K562 (cell line): Measurements from ENCODE around the gene POMGNT2. TPM values are rescaled to one million over a fixed set of nuclear protein-coding genes. Genes with fewer than 3 reads are reported as not detected.

Experiments used
- ATAC-seq: fragments of 200-7000 bp; cut with Tn5 transposase; 3 replicates; pipeline ENCODE4 v1.9.1; 2020; ENCODE audit warnings: moderate library complexity
- BruUV-seq: library from RNA; stranded (reverse); fragments of 400-500 nt; replicated peaks from 2 replicates; lab custom pipeline; 2021; lab: Mats Ljungman, UMichigan
- CTCF ChIA-PET: fragments of 300-600 bp; formaldehyde crosslinking; extraction: SDS; loops from one replicate; lab custom pipeline; 2021; ENCODE audit warnings: low intra/inter-chr PET ratio; lab: Yijun Ruan, JAX
- POLR2A ChIA-PET: fragments of 300-600, 350-650 bp; sonication (Branson Sonifier 250); formaldehyde crosslinking; extraction: SDS; loops from one replicate; lab custom pipeline; 2021; ENCODE audit warnings: antibody characterized with exemption, inconsistent platforms; lab: Yijun Ruan, JAX
- DNase-seq, 4 experiments: peaks; one replicate each; pipeline versions ENCODE4 v3.0.0 to v3.0.0-alpha.2; 2011 to 2018; ENCODE audit warnings: low spot score in 3 of 4, mixed read lengths in 3 of 4; ENCODE audit errors: extremely low read depth in 1 of 4
- FAIRE-seq: peaks from 2 replicates; lab custom pipeline; 2011; peaks lifted over from hg19 to GRCh38; lab: Jason Lieb, UNC
- H2AFZ ChIP-seq: 2 replicates; pipeline ENCODE4 v1.6.0; 2011; ENCODE audit warnings: low read depth, low read length, control low read depth, inconsistent platforms
- H3K27ac ChIP-seq: fragments of 200-600 bp; 3 replicates; pipeline ENCODE4 v1.8.0; 2011; ENCODE audit warnings: low read depth, mild to moderate bottlenecking, control low read depth, inconsistent platforms, low read length, moderate library complexity, mixed read lengths; ENCODE audit errors: extremely low read depth
- H3K27me3 ChIP-seq, 2 experiments: fragments of 300-600 bp in 1 of 2; 2 replicates in 1 of 2; 3 replicates in 1 of 2; pipeline versions ENCODE4 v1.6.0 to v1.8.0; 2011; ENCODE audit warnings: inconsistent platforms in 2 of 2, low read length in 2 of 2, mild to moderate bottlenecking in 1 of 2, mixed read lengths in 1 of 2, moderate library complexity in 1 of 2; ENCODE audit not compliant: control insufficient read depth in 2 of 2, insufficient read depth in 2 of 2
- H3K36me3 ChIP-seq: fragments of 300-600 bp; 3 replicates; pipeline ENCODE4 v1.8.0; 2011; ENCODE audit warnings: mild to moderate bottlenecking, low read length, inconsistent platforms; ENCODE audit not compliant: control insufficient read depth, insufficient read depth
- H3K4me1 ChIP-seq, 2 experiments: fragments of 200-600 bp in 1 of 2; replicated peaks in 1 of 2; 2 replicates in 1 of 2; 3 replicates in 1 of 2; pipeline versions ENCODE4 v1.5.1 to v1.8.0; 2011; ENCODE audit warnings: inconsistent platforms in 2 of 2, low read length in 2 of 2, mild to moderate bottlenecking in 1 of 2, mixed read lengths in 1 of 2, moderate library complexity in 1 of 2; ENCODE audit not compliant: control insufficient read depth in 2 of 2, insufficient read depth in 2 of 2
- H3K4me2 ChIP-seq: 2 replicates; pipeline ENCODE4 v1.6.1; 2011; ENCODE audit warnings: low read length, control low read depth, inconsistent platforms, mixed read lengths; ENCODE audit not compliant: insufficient read depth
- H3K4me3 ChIP-seq: fragments of 200-600 bp; sonication (generic), shearing (Covaris generic); 2 replicates; pipeline ENCODE4 v1.5.1; 2016; ENCODE audit warnings: control low read depth, inconsistent platforms
- H3K79me2 ChIP-seq: fragments of 200-600 bp; 3 replicates; pipeline ENCODE4 v1.8.0; 2011; ENCODE audit warnings: low read length, inconsistent platforms; ENCODE audit not compliant: control insufficient read depth, insufficient read depth
- H3K9ac ChIP-seq, 2 experiments: 2 replicates each; pipeline versions ENCODE4 v1.6.0 to v1.6.1; 2011; ENCODE audit warnings: low read depth in 2 of 2, low read length in 2 of 2, control low read depth in 1 of 2, inconsistent platforms in 1 of 2, mild to moderate bottlenecking in 1 of 2, mixed read lengths in 1 of 2; ENCODE audit not compliant: insufficient read depth in 1 of 2
- H3K9me1 ChIP-seq: one replicate; pipeline ENCODE4 v1.6.0; 2011; ENCODE audit warnings: inconsistent platforms, mild to moderate bottlenecking, low read length, moderate library complexity; ENCODE audit not compliant: control insufficient read depth, insufficient read depth
- H3K9me3 ChIP-seq: replicated peaks from 2 replicates; pipeline ENCODE4 v1.5.1; 2011; ENCODE audit warnings: low read depth, low read length, inconsistent platforms; ENCODE audit not compliant: control insufficient read depth, insufficient read depth
- H4K20me1 ChIP-seq: replicated peaks from 2 replicates; pipeline ENCODE4 v1.6.1; 2011; ENCODE audit warnings: low read length, inconsistent platforms, mixed read lengths; ENCODE audit not compliant: control insufficient read depth, insufficient read depth
- DDX20 ChIP-seq: fragments of 450-650 bp; IDR thresholded peaks from 2 replicates; pipeline ENCODE4 v1.6.1; 2016; ENCODE audit warnings: missing genetic modification characterization, low read depth, mild to moderate bottlenecking, missing compliant biosample characterization, moderate library complexity
- DEAF1 ChIP-seq: fragments of 450-650 bp; formaldehyde crosslinking; IDR thresholded peaks from 2 replicates; pipeline ENCODE4 v1.4.0; 2020; ENCODE audit warnings: mild to moderate bottlenecking, moderate library complexity
- DNMT1 ChIP-seq: fragments of 450-650 bp; IDR thresholded peaks from 2 replicates; pipeline ENCODE4 v1.6.1; 2016; ENCODE audit warnings: antibody characterized with exemption, mild to moderate bottlenecking
- HNRNPK ChIP-seq: fragments of 200-400 bp; formaldehyde crosslinking; IDR thresholded peaks from one replicate; pipeline ENCODE4 v1.6.1; 2018; ENCODE audit warnings: mild to moderate bottlenecking, low read depth, low read length; ENCODE audit not compliant: poor library complexity, severe bottlenecking
- JUN ChIP-seq, 2 experiments: sonication (generic) in 1 of 2; formaldehyde crosslinking in 1 of 2; IDR thresholded peaks; 2 replicates each; pipeline versions ENCODE4 v1.6.1 to v1.8.0; 2012 to 2022; ENCODE audit warnings: borderline replicate concordance in 2 of 2, mild to moderate bottlenecking in 2 of 2, improper control_type of control experiment in 1 of 2, low read depth in 1 of 2, low read length in 1 of 2, missing genetic modification reagents in 1 of 2
- NONO ChIP-seq, 2 experiments: fragments of 200-400 bp in 1 of 2; fragments of 450-650 bp in 1 of 2; formaldehyde crosslinking in 1 of 2; IDR thresholded peaks; 2 replicates each; pipeline ENCODE4 v1.6.1; 2017; ENCODE audit warnings: low read depth in 2 of 2, mild to moderate bottlenecking in 2 of 2, moderate library complexity in 2 of 2, low read length in 1 of 2
- PTTG1 ChIP-seq: fragments of 450-650 bp; IDR thresholded peaks from 2 replicates; pipeline ENCODE4 v1.6.1; 2016; ENCODE audit warnings: low read depth, mild to moderate bottlenecking, missing genetic modification characterization, missing compliant biosample characterization
- RBM14 ChIP-seq: fragments of 200-400 bp; formaldehyde crosslinking; IDR thresholded peaks from 2 replicates; pipeline ENCODE4 v1.6.1; 2018; ENCODE audit warnings: low read depth, mild to moderate bottlenecking, low read length, moderate library complexity, borderline replicate concordance; ENCODE audit not compliant: insufficient read depth
- WGBS: fragments of 100-300 bp; shearing (Covaris generic); methylation state at CpG from one replicate; pipeline ENCODE4 v1.1.6; 2016; ENCODE audit warnings: low coverage, mixed read lengths; ENCODE audit not compliant: insufficient coverage; ENCODE audit errors: missing lambda C conversion rate; 5-methylcytosine and 5-hydroxymethylcytosine counted together
- in situ Hi-C: fragments of 300-500 bp; cut with MboI; formaldehyde crosslinking; loops from 4 replicates; pipeline ENCODE4 v1.15.0; 2018; ENCODE audit warnings: inconsistent platforms, mixed read lengths
- intact Hi-C: fragments of 100-400 bp; cut with micrococcal nuclease; formaldehyde crosslinking; loops from 2 replicates; pipeline ENCODE4 v1.14.2; 2022
- polyA plus RNA-seq, 8 experiments: library from polyadenylated mRNA; depleted of rRNA in 4 of 8; stranded (reverse) in 5 of 8; unstranded in 3 of 8; fragments of >200 nt; fragmentation: Nextera tagmentation in 2 of 8; fragmentation: Illumina TruSeq in 1 of 8; extraction: Ambion mirVana in 2 of 8; extraction: Trizol in 1 of 8; gene quantifications; 2 replicates each; pipeline versions ENCODE4 v1.2.1 to v1.2.3, GENCODE V29; 2011 to 2014; ENCODE audit warnings: inconsistent platforms in 1 of 8, missing spikeins in 1 of 8
- total RNA-seq, 7 experiments: library from RNA; depleted of rRNA in 6 of 7; stranded (reverse); fragments of >200 nt in 6 of 7; fragmentation: Illumina TruSeq in 2 of 7; extraction: Trizol in 2 of 7; gene quantifications; 2 replicates each; pipeline versions ENCODE4 v1.2.1 to v1.2.3, GENCODE V29; 2011 to 2021; ENCODE audit warnings: low replicate concordance in 1 of 7
- TF ChIP-seq, protein P1 (sequence below): fragments of 250-450 bp; sonication (Bioruptor Pico); IDR thresholded peaks from 2 replicates; pipeline ENCODE4 v1.8.0; 2021; ENCODE audit warnings: borderline replicate concordance, mild to moderate bottlenecking, moderate library complexity; ENCODE audit not compliant: poor library complexity, severe bottlenecking

POMGNT2 gene
- total and polyA plus RNA-seq, 9 of the 15 experiments (the other 6 are each of a cell fraction or from before 2014, with no cell fraction given) = 0.65 to 14.1 (median 10.3) TPM

GRCh38 chr3:43054754-43055153 lies 51.1 kb downstream of the POMGNT2 start:
- no peak overlapping the region for H3K9ac ChIP-seq
- H3K27ac ChIP-seq = no peak overlapping the region
- H3K4me1 ChIP-seq = no peaks in the 10 kb centered on the region
- no peaks in the 10 kb centered on the region for H3K9me1 ChIP-seq
- no peaks in the 10 kb centered on the region for H3K9me3 ChIP-seq
- H3K4me3 ChIP-seq = no peak overlapping the region
- DNase-seq (no peak), ATAC-seq (no peak), FAIRE-seq (no peak)
- CTCF ChIA-PET = no interaction called here
- TF ChIP-seq NONO (IDR thresholded peaks at IDR 0.05; ENCODE audit: low read depth in 2 of 2, low read length in 1 of 2) = no peak
- TF ChIP-seq RBM14 = no peak
- TF ChIP-seq DDX20 (tag) = no peak
- TF ChIP-seq, protein P1, sequence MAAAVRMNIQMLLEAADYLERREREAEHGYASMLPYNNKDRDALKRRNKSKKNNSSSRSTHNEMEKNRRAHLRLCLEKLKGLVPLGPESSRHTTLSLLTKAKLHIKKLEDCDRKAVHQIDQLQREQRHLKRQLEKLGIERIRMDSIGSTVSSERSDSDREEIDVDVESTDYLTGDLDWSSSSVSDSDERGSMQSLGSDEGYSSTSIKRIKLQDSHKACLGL (CRISPR knock-in tag) = no peak
- TF ChIP-seq DEAF1 (CRISPR knock-in tag) = no peak
- TF ChIP-seq PTTG1 (tag) = no peak
- TF ChIP-seq HNRNPK = no peak
- TF ChIP-seq JUN (IDR thresholded peaks at IDR 0.05; ENCODE audit: borderline replicate concordance, low read depth, low read length) = no peak
- TF ChIP-seq JUN (CRISPR knock-in tag; IDR thresholded peaks at IDR 0.05; ENCODE audit: borderline replicate concordance) = no peak
- TF ChIP-seq DNMT1 = no peak
- H3K36me3 ChIP-seq = no peaks in the 10 kb centered on the region
- no TSS peak for BruUV-seq
- peaks cover 12 to 53% of the 10 kb centered on the region in 2 experiments; a peak in 4 of 5 replicates for H3K27me3 ChIP-seq
- no peaks in the 10 kb centered on the region for H3K79me2 ChIP-seq
- no peak overlapping the region for H3K4me2 ChIP-seq
- intact Hi-C loops (no loop called here), in situ Hi-C loops (no loop called here)
- POLR2A ChIA-PET = interaction anchor here (1.3 kb wide), 1 partner anchor 20 kb away, joined by 4 read pairs; no protein-coding TSS in a partner anchor
- H4K20me1 ChIP-seq = no peaks in the 10 kb centered on the region
- no peak overlapping the region for H2AFZ ChIP-seq
- 0% methylated on average over 5 of the region's 5 CpGs for WGBS
